Mesenchymal stem cell (in vitro differentiated cells and primary cell): ENCODE data around the gene SETD5.

Source experiments
- DNase-seq: peaks from one replicate; pipeline ENCODE4 v3.0.0-alpha.2; 2013
- H2AFZ ChIP-seq: one replicate; pipeline ENCODE4 v1.6.1; 2013; ENCODE audit warnings: low read depth, mild to moderate bottlenecking, control low read depth, inconsistent platforms, low read length, moderate library complexity
- H2AK5ac ChIP-seq: 2 replicates; pipeline ENCODE4 v1.6.1; 2013; ENCODE audit warnings: low read length, moderate library complexity, mild to moderate bottlenecking, inconsistent platforms; ENCODE audit not compliant: severe bottlenecking
- H2BK120ac ChIP-seq: one replicate; pipeline ENCODE4 v1.6.1; 2013; ENCODE audit warnings: low read depth, mild to moderate bottlenecking, inconsistent platforms, low read length, moderate library complexity
- H2BK12ac ChIP-seq, 2 experiments: one replicate each; pipeline ENCODE4 v1.6.1; 2013; ENCODE audit warnings: inconsistent platforms in 2 of 2, low read length in 2 of 2, mild to moderate bottlenecking in 2 of 2, moderate library complexity in 2 of 2, control low read depth in 1 of 2
- H2BK15ac ChIP-seq: one replicate; pipeline ENCODE4 v1.6.1; 2013; ENCODE audit warnings: mild to moderate bottlenecking, low read depth, inconsistent platforms; ENCODE audit not compliant: poor library complexity, severe bottlenecking
- H2BK5ac ChIP-seq: 2 replicates; pipeline ENCODE4 v1.6.1; 2013; ENCODE audit warnings: low read depth, mild to moderate bottlenecking, low read length, control low read depth, inconsistent platforms; ENCODE audit not compliant: poor library complexity, severe bottlenecking
- H3K14ac ChIP-seq, 2 experiments: one replicate each; pipeline ENCODE4 v1.6.1; 2013; ENCODE audit warnings: inconsistent platforms in 2 of 2, low read length in 2 of 2, control low read depth in 1 of 2, mild to moderate bottlenecking in 1 of 2, moderate library complexity in 1 of 2
- H3K18ac ChIP-seq, 2 experiments: one replicate each; pipeline ENCODE4 v1.6.1; 2013; ENCODE audit warnings: inconsistent platforms in 2 of 2, low read length in 2 of 2, control low read depth in 1 of 2, low read depth in 1 of 2, mild to moderate bottlenecking in 1 of 2
- H3K23ac ChIP-seq, 2 experiments: one replicate each; pipeline ENCODE4 v1.6.1; 2013; ENCODE audit warnings: inconsistent platforms in 2 of 2, low read length in 2 of 2, mild to moderate bottlenecking in 2 of 2, moderate library complexity in 2 of 2, control low read depth in 1 of 2
- H3K27ac ChIP-seq: 2 replicates; pipeline ENCODE4 v1.5.1; 2013; ENCODE audit warnings: mild to moderate bottlenecking, moderate library complexity, low read length, control low read depth, inconsistent platforms; ENCODE audit not compliant: poor library complexity, severe bottlenecking
- H3K27me3 ChIP-seq, 2 experiments: 2 replicates each; pipeline versions ENCODE4 v1.6.1 to v1.7.0; 2013; ENCODE audit warnings: low read length in 2 of 2, mild to moderate bottlenecking in 2 of 2, moderate library complexity in 2 of 2, control low read depth in 1 of 2, inconsistent platforms in 1 of 2; ENCODE audit not compliant: control insufficient read depth in 1 of 2, insufficient read depth in 1 of 2
- H3K36me3 ChIP-seq, 2 experiments: 2 replicates each; pipeline versions ENCODE4 v1.6.1 to v1.7.0; 2013; ENCODE audit warnings: low read length in 2 of 2, control low read depth in 1 of 2, inconsistent platforms in 1 of 2, low read depth in 1 of 2, mild to moderate bottlenecking in 1 of 2; ENCODE audit not compliant: insufficient read depth in 2 of 2, control insufficient read depth in 1 of 2
- H3K4ac ChIP-seq, 2 experiments: one replicate each; pipeline ENCODE4 v1.6.1; 2013; ENCODE audit warnings: inconsistent platforms in 2 of 2, low read length in 2 of 2, mild to moderate bottlenecking in 2 of 2, moderate library complexity in 2 of 2, control low read depth in 1 of 2, low read depth in 1 of 2
- H3K4me1 ChIP-seq: 2 replicates; pipeline ENCODE4 v1.6.1; 2013; ENCODE audit warnings: low read depth, low read length, control low read depth; ENCODE audit not compliant: control insufficient read depth, insufficient read depth
- H3K4me2 ChIP-seq: 2 replicates; pipeline ENCODE4 v1.6.1; 2013; ENCODE audit warnings: low read length, mild to moderate bottlenecking, inconsistent platforms; ENCODE audit not compliant: poor library complexity, severe bottlenecking
- H3K4me3 ChIP-seq, 2 experiments: 2 replicates each; pipeline versions ENCODE4 v1.5.1 to v1.7.0; 2013; ENCODE audit warnings: low read length in 2 of 2, mild to moderate bottlenecking in 2 of 2, control low read depth in 1 of 2, low read depth in 1 of 2; ENCODE audit not compliant: insufficient read depth in 1 of 2
- H3K79me1 ChIP-seq: replicated peaks from 2 replicates; pipeline ENCODE4 v1.6.1; 2013; ENCODE audit warnings: mild to moderate bottlenecking, control low read depth, low read length, inconsistent platforms; ENCODE audit not compliant: poor library complexity, severe bottlenecking
- H3K9ac ChIP-seq: 2 replicates; pipeline ENCODE4 v1.7.0; 2013; ENCODE audit warnings: mild to moderate bottlenecking, low read length, moderate library complexity
- H3K9me3 ChIP-seq: 2 replicates; pipeline ENCODE4 v1.7.0; 2013; ENCODE audit warnings: mild to moderate bottlenecking, low read length; ENCODE audit not compliant: control insufficient read depth
- H4K8ac ChIP-seq: one replicate; pipeline ENCODE4 v1.6.1; 2013; ENCODE audit warnings: inconsistent platforms, mild to moderate bottlenecking, low read length, moderate library complexity
- H4K91ac ChIP-seq: one replicate; pipeline ENCODE4 v1.6.1; 2013; ENCODE audit warnings: mild to moderate bottlenecking, low read length, inconsistent platforms
- WGBS: methylation state at CpG from one replicate; pipeline ENCODE4 v1.1.7; 2013; ENCODE audit warnings: mixed read lengths; 5-methylcytosine and 5-hydroxymethylcytosine counted together

SETD5 gene

GRCh38 chr3:9441501-9442221 lies 44.2 kb downstream of the SETD5 start:
- 95% methylated on average over 11 of the region's 11 CpGs for WGBS
- Histone ChIP-seq H3K9me3 (no peaks in the 10 kb centered on the region), H3K4me1 (no peaks in the 10 kb centered on the region), H3K14ac (no peak overlapping the region), H2AK5ac (no peak overlapping the region), H3K23ac (no peak overlapping the region), H3K36me3 (peaks cover 31 to 93% of the 10 kb centered on the region in 2 experiments), H2AFZ (no peak overlapping the region), H2BK15ac (no peak overlapping the region), H3K9ac (peak overlapping the region; percentile 3), H2BK12ac (no peak overlapping the region), H2BK5ac (no peak overlapping the region), H4K91ac (no peak overlapping the region), H4K8ac (no peak overlapping the region), H3K4me3 (no peak overlapping the region), H3K27me3 (no peaks in the 10 kb centered on the region), H3K27ac (no peak overlapping the region), H3K4ac (no peak overlapping the region), H2BK120ac (no peak overlapping the region), H3K4me2 (no peak overlapping the region), H3K18ac (no peak overlapping the region), H3K79me1 (peaks cover 12% of the 10 kb centered on the region)
- no peak for DNase-seq

- 100% methylated on average over 2 of the region's 4 CpGs for WGBS
- Histone ChIP-seq H2BK5ac (no peak overlapping the region), H3K4ac (no peak overlapping the region), H2BK12ac (no peak overlapping the region), H3K27ac (no peak overlapping the region), H2AK5ac (no peak overlapping the region), H3K36me3 (peaks cover 39 to 97% of the 10 kb centered on the region in 2 experiments), H4K8ac (no peak overlapping the region), H4K91ac (no peak overlapping the region), H3K14ac (no peak overlapping the region), H3K18ac (no peak overlapping the region), H3K23ac (no peak overlapping the region), H3K9me3 (no peaks in the 10 kb centered on the region), H3K27me3 (no peaks in the 10 kb centered on the region), H3K79me1 (peaks cover 11% of the 10 kb centered on the region), H3K9ac (peak overlapping the region; percentile 18), H3K4me2 (no peak overlapping the region), H3K4me1 (no peaks in the 10 kb centered on the region), H2AFZ (no peak overlapping the region), H3K4me3 (no peak overlapping the region), H2BK120ac (no peak overlapping the region), H2BK15ac (no peak overlapping the region)
- DNase-seq: no peak
These were observed 50.7 kb downstream of the SETD5 start for GRCh38 chr3:9448071-9448470.

GRCh38 chr3:9448643-9449042 lies 51.2 kb downstream of the SETD5 start:
- Histone ChIP-seq H3K4me1 (no peaks in the 10 kb centered on the region), H3K14ac (no peak overlapping the region), H3K23ac (no peak overlapping the region), H2AK5ac (no peak overlapping the region), H3K4me3 (no peak overlapping the region), H3K27ac (no peak overlapping the region), H3K4me2 (no peak overlapping the region), H2BK120ac (no peak overlapping the region), H3K36me3 (peaks cover 36 to 97% of the 10 kb centered on the region in 2 experiments), H2AFZ (no peak overlapping the region), H2BK15ac (no peak overlapping the region), H3K27me3 (no peaks in the 10 kb centered on the region), H3K9ac (peak overlapping the region; percentile 36), H3K79me1 (peaks cover 9% of the 10 kb centered on the region), H3K18ac (no peak overlapping the region), H4K8ac (no peak overlapping the region), H4K91ac (no peak overlapping the region), H3K4ac (no peak overlapping the region), H2BK12ac (no peak overlapping the region), H3K9me3 (no peaks in the 10 kb centered on the region), H2BK5ac (no peak overlapping the region)
- DNase-seq: peak; percentile 45
- WGBS: 100% methylated on average over 1 of the region's 1 CpG

- Histone ChIP-seq H3K9me3 (no peaks in the 10 kb centered on the region), H4K8ac (no peak overlapping the region), H3K27me3 (no peaks in the 10 kb centered on the region), H3K18ac (no peak overlapping the region), H3K79me1 (peaks cover 7% of the 10 kb centered on the region), H3K4ac (no peak overlapping the region), H3K36me3 (peaks cover 30 to 95% of the 10 kb centered on the region in 2 experiments), H2AFZ (no peak overlapping the region), H2BK5ac (no peak overlapping the region), H4K91ac (no peak overlapping the region), H3K4me2 (no peak overlapping the region), H3K27ac (no peak overlapping the region), H3K9ac (no peak overlapping the region), H2AK5ac (no peak overlapping the region), H3K4me1 (no peaks in the 10 kb centered on the region), H2BK12ac (no peak overlapping the region), H3K23ac (no peak overlapping the region), H3K4me3 (no peak overlapping the region), H3K14ac (no peak overlapping the region), H2BK120ac (no peak overlapping the region), H2BK15ac (no peak overlapping the region)
- 100% methylated on average over 1 of the region's 1 CpG for WGBS
- no peak for DNase-seq
These were observed 52.7 kb downstream of the SETD5 start for GRCh38 chr3:9450126-9450525.
